Transverse colon (tissue), 4 donors: ENCODE measurements around the gene NDN. TPM values are rescaled to one million over a fixed set of nuclear protein-coding genes. Genes with fewer than 3 reads are reported as not detected.
A peak's percentile ranks its signal among the peaks of the same experiment; 100 is the strongest.
"Not testable (repeated sequence)": the region's sequence is repeated elsewhere in the genome, so short reads cannot be mapped to it uniquely, and the experiment has no call there.

Source experiments
- DNase-seq: peaks from one replicate; pipeline ENCODE4 v3.0.0-alpha.2; 2019
- H3K27ac ChIP-seq, 4 donors: fragments of 200-600 bp; sonication (generic); 2 replicates each; pipeline ENCODE4 v1.5.1; 2016 to 2018; ENCODE audit warnings: inconsistent platforms in 4 of 4
- H3K27me3 ChIP-seq: fragments of 200-600 bp; sonication (generic); 2 replicates; pipeline ENCODE4 v1.5.1; 2017; ENCODE audit warnings: inconsistent platforms
- H3K36me3 ChIP-seq, 4 donors: fragments of 200-600 bp; sonication (generic); 2 replicates each; pipeline ENCODE4 v1.5.1; 2017 to 2019; ENCODE audit warnings: inconsistent platforms in 4 of 4
- H3K4me1 ChIP-seq, 4 donors: fragments of 200-600 bp; sonication (generic); 2 replicates each; pipeline ENCODE4 v1.5.1; 2017 to 2020; ENCODE audit warnings: inconsistent platforms in 4 of 4
- H3K4me3 ChIP-seq, 4 donors: fragments of 200-600 bp; sonication (generic); 1 replicate in 1 of 4; 2 replicates in 3 of 4; pipeline versions ENCODE4 v1.5.1 to v1.6.1; 2017 to 2019; ENCODE audit warnings: inconsistent platforms in 4 of 4
- H3K9me3 ChIP-seq, 2 donors: fragments of 200-600 bp; sonication (generic); 2 replicates each; pipeline ENCODE4 v1.5.1; 2017 to 2019; ENCODE audit warnings: inconsistent platforms in 2 of 2
- CTCF ChIP-seq, 5 experiments: fragments of 200-600 bp in 3 of 5; fragments of 450-650 bp in 2 of 5; sonication (generic) in 3 of 5; IDR thresholded peaks; 1 replicate in 2 of 5; 2 replicates in 3 of 5; pipeline ENCODE4 v1.5.1; 2016 to 2017; ENCODE audit warnings: antibody characterized with exemption in 5 of 5, inconsistent platforms in 3 of 5, mild to moderate bottlenecking in 2 of 5, moderate library complexity in 1 of 5
- EP300 ChIP-seq: sonication (generic); formaldehyde crosslinking; IDR thresholded peaks from one replicate; pipeline ENCODE4 v1.6.1; 2017; ENCODE audit warnings: antibody characterized with exemption, low read depth
- POLR2A ChIP-seq: fragments of 450-650 bp; IDR thresholded peaks from one replicate; pipeline ENCODE4 v1.6.1; 2016; ENCODE audit warnings: antibody characterized with exemption, mild to moderate bottlenecking, moderate library complexity
- POLR2AphosphoS5 ChIP-seq, 3 donors: sonication (generic); formaldehyde crosslinking; IDR thresholded peaks; one replicate each; pipeline ENCODE4 v1.6.1; 2016; ENCODE audit warnings: antibody characterized with exemption in 3 of 3
- WGBS, 2 donors: methylation state at CpG; one replicate each; pipeline ENCODE4 v1.1.5; 2018; ENCODE audit warnings: low coverage in 1 of 2; 5-methylcytosine and 5-hydroxymethylcytosine counted together
- in situ Hi-C, 4 donors: fragments of 200-750 bp; cut with MboI; loops; one replicate each; pipeline versions ENCODE4 v1.15.0 to v1.15.1; 2017; ENCODE audit warnings: low sequenced_read_pairs in 3 of 4, low pct_ligation_motif_present in 1 of 4, low pct_unique_long_range_greater_than_20kb in 1 of 4
- intact Hi-C: fragments of 100-400 bp; cut with DNase I; formaldehyde crosslinking; loops from one replicate; pipeline ENCODE4 v1.15.1; 2023; ENCODE audit warnings: low total_unique reads
- total RNA-seq, 4 donors: library from RNA; depleted of rRNA; stranded (reverse); fragments of >200 nt; gene quantifications; one replicate each; pipeline ENCODE4 v1.1.0, GENCODE V29; 2016

Gene NDN
- 10 to 100 TPM; 21.4 to 66.7 (median 31.1) TPM for total RNA-seq

- Histone ChIP-seq H3K9me3 (no peaks in the 10 kb centered on the region), H3K36me3 (no peaks in the 10 kb centered on the region), H3K27me3 (no peaks in the 10 kb centered on the region), H3K4me1 (no peaks in the 10 kb centered on the region), H3K4me3 (peak within 1 kb of the TSS; percentile 42 to 62 (median 50)), H3K27ac (peak within 1 kb of the TSS; percentile 52 to 63 (median 58))
- intact Hi-C loops (no loop called here), in situ Hi-C loops (loop anchor here in 1 of 4 donors (25.0 kb wide), 1 partner anchor 100 kb away; no protein-coding TSS in a partner anchor)
- 33% methylated on average over 38 of the region's 38 CpGs; no CpG with 5 or more reads in 1 of the 2 donors for WGBS, 2 donors
- peak; percentile 41 for DNase-seq
- TF ChIP-seq CTCF (IDR thresholded peaks at IDR 0.05) (no peak), EP300 (no peak), POLR2AphosphoS5 (IDR thresholded peaks at IDR 0.05) (peak in 1 of 3 donors; percentile 40), POLR2A (peak; percentile 10)
These were observed at the start of gene NDN for GRCh38 chr15:23687143-23687470. NDN (minus strand) TSS chr15:23687305; CDS start chr15:23687217, 88 bp downstream.

GRCh38 chr15:23736033-23736673 lies 49.0 kb upstream of the NDN start:
- Histone ChIP-seq H3K4me1 (no peaks in the 10 kb centered on the region), H3K36me3 (no peaks in the 10 kb centered on the region), H3K4me3 (no peak overlapping the region), H3K9me3 (no peaks in the 10 kb centered on the region), H3K27me3 (no peaks in the 10 kb centered on the region), H3K27ac (no peak overlapping the region)
- intact Hi-C loops, result no loop called here
- in situ Hi-C loops, result no loop called here
- DNase-seq, result no peak
- TF ChIP-seq POLR2A (no peak), EP300 (no peak), POLR2AphosphoS5 (IDR thresholded peaks at IDR 0.05) (no peak), CTCF (IDR thresholded peaks at IDR 0.05) (no peak)
- 49 to 78% methylated on average over 5 of the region's 5 CpGs for WGBS, 2 donors

GRCh38 chr15:23734862-23735261 lies 47.8 kb upstream of the NDN start:
- Histone ChIP-seq H3K27ac (no peak overlapping the region), H3K36me3 (no peaks in the 10 kb centered on the region), H3K9me3 (no peaks in the 10 kb centered on the region), H3K4me3 (no peak overlapping the region), H3K27me3 (no peaks in the 10 kb centered on the region), H3K4me1 (no peaks in the 10 kb centered on the region)
- WGBS, 2 donors, result 66 to 79% methylated on average over 4 of the region's 4 CpGs
- no peak for TF ChIP-seq POLR2AphosphoS5 (IDR thresholded peaks at IDR 0.05)
- TF ChIP-seq EP300, result no peak
- no peak for TF ChIP-seq CTCF (IDR thresholded peaks at IDR 0.05)
- TF ChIP-seq POLR2A, result no peak
- in situ Hi-C loops (no loop called here), intact Hi-C loops (no loop called here)
- DNase-seq, result no peak

- peak; percentile 9 for DNase-seq
- H3K27me3 ChIP-seq, H3K4me1 ChIP-seq, H3K9me3 ChIP-seq, H3K36me3 ChIP-seq, H3K4me3 ChIP-seq, intact Hi-C loops, H3K27ac ChIP-seq, in situ Hi-C loops: not testable (repeated sequence)
- 72 to 80% methylated on average over 5 to 28 of the region's 28 CpGs for WGBS, 2 donors
These were observed 27.0 kb upstream of the NDN start for GRCh38 chr15:23713874-23714656.
